MM.1S (cell line): ENCODE measurements around the gene RALA.

Source experiments
- CTCF ChIP-seq: fragments of 300-600 bp; sonication (generic); IDR thresholded peaks from 2 replicates; pipeline ENCODE4 v1.5.1; 2016; ENCODE audit warnings: antibody characterized with exemption, low read length, mixed read lengths
- EZH2 ChIP-seq: fragments of 300-600 bp; sonication (generic); optimal IDR thresholded peaks from 2 replicates; pipeline ENCODE3; 2017; ENCODE audit warnings: low read depth, mild to moderate bottlenecking, antibody characterized with exemption, low read length, mixed read lengths
- EZH2phosphoT487 ChIP-seq: fragments of 300-600 bp; sonication (generic); IDR thresholded peaks from 2 replicates; pipeline ENCODE4 v1.6.1; 2018; ENCODE audit warnings: antibody characterized with exemption, low read length

- no peak for TF ChIP-seq CTCF
- TF ChIP-seq EZH2phosphoT487 = no peak
- no peak for TF ChIP-seq EZH2
Measured at GRCh38 chr7:39691821-39692220, 68.4 kb downstream of the RALA start.
